Stimulated activated CD4-positive, alpha-beta T cell treated with anti-CD3 and anti-CD28 coated beads, Interleukin-1b, Interleukin-23, amount 100 ng/mL, for 24 hours (primary cell): ENCODE results near the gene EGR1.

Experiments
- DNase-seq, 4 experiments: peaks; one replicate each; pipeline ENCODE4 v3.0.0-alpha.2; 2020; ENCODE audit warnings: low read depth in 4 of 4, low spot score in 1 of 4

The EGR1 gene

GRCh38 chr5:138465261-138466124 is at the start of gene EGR1:
Gene EGR1, plus strand, starts transcription at chr5:138465479. Its CDS starts 283 bp downstream, at chr5:138465762.
- peak; percentile 83 to 92 (median 90) for DNase-seq

- DNase-seq, result no peak
These were observed 46.8 kb upstream of the EGR1 start for GRCh38 chr5:138418444-138418843.

- DNase-seq, result no peak
These were observed 40.2 kb upstream of the EGR1 start for GRCh38 chr5:138425079-138425478.

GRCh38 chr5:138435943-138436342 is 29.3 kb upstream of the EGR1 start:
- DNase-seq, result no peak

- DNase-seq, result no peak
These were observed 27.1 kb upstream of the EGR1 start for GRCh38 chr5:138438003-138438723.

GRCh38 chr5:138438724-138439476 is 26.4 kb upstream of the EGR1 start, which contains the start of gene REEP2:
Gene REEP2, plus strand, starts transcription at chr5:138439057. Its CDS starts 152 bp downstream, at chr5:138439209.
- peak in 3 of 4 experiments; percentile 39 to 60 (median 47) for DNase-seq

- DNase-seq, result no peak
These were observed 25.7 kb upstream of the EGR1 start for GRCh38 chr5:138439477-138440158.

- no peak for DNase-seq
These were observed 24.9 kb upstream of the EGR1 start for GRCh38 chr5:138440159-138441073.

- DNase-seq, result no peak
These were observed 24.1 kb upstream of the EGR1 start for GRCh38 chr5:138441221-138441620.

- DNase-seq, result no peak
These were observed 21.1 kb upstream of the EGR1 start for GRCh38 chr5:138444078-138444773.

- DNase-seq, result no peak
These were observed 20.3 kb upstream of the EGR1 start for GRCh38 chr5:138444774-138445546.

GRCh38 chr5:138445547-138446271 is 19.6 kb upstream of the EGR1 start:
- DNase-seq, result no peak

- DNase-seq, result no peak
These were observed 17.2 kb upstream of the EGR1 start for GRCh38 chr5:138448070-138448469.

- no peak for DNase-seq
These were observed 16.5 kb upstream of the EGR1 start for GRCh38 chr5:138448481-138449398.

GRCh38 chr5:138449501-138450239 is 15.6 kb upstream of the EGR1 start:
- peak; percentile 69 to 82 (median 72) for DNase-seq

GRCh38 chr5:138450971-138451370 is 14.3 kb upstream of the EGR1 start:
- DNase-seq, result no peak
